ENCODE measurements around the gene IL12RB2. TPM values are rescaled to one million over a fixed set of nuclear protein-coding genes. Genes with fewer than 3 reads are reported as not detected.
"Not testable (repeated sequence)": the region's sequence is repeated elsewhere in the genome, so short reads cannot be mapped to it uniquely, and the experiment has no call there.

The IL12RB2 gene
- total RNA-seq, 1 experiment from 2014 or later, result not detected

- Histone ChIP-seq H3K36me3 (ENCODE audit: low read depth, low read length) (peaks cover 55% of the 10 kb centered on the region), H3K27ac (ENCODE audit: low read length) (no peak overlapping the region), H3K9me2 (replicated peaks; ENCODE audit: low read length) (no peaks in the 10 kb centered on the region), H3K4me1 (ENCODE audit: insufficient read depth, low read length) (no peaks in the 10 kb centered on the region), H3K9me3 (ENCODE audit: low read length) (no peaks in the 10 kb centered on the region), H4K20me1 (ENCODE audit: low read length) (peaks cover 14% of the 10 kb centered on the region), H3K79me2 (ENCODE audit: low read length) (peaks cover 16% of the 10 kb centered on the region; the same call in 1 of the 2 replicates), H3K4me3 (ENCODE audit: low read length) (no peak overlapping the region), H3K9ac (ENCODE audit: low read length) (no peak overlapping the region), H3F3A (ENCODE audit: low read length, unreplicated experiment) (no peaks in the 10 kb centered on the region), H3K4me2 (ENCODE audit: low read length) (no peak overlapping the region), H3K27me3 (ENCODE audit: low read length) (no peaks in the 10 kb centered on the region), H2AFZ (ENCODE audit: low read length) (no peak overlapping the region)
- BruUV-seq (replicated peaks), result no TSS peak
- no peak for DNase-seq
- TF ChIP-seq CTCF (conservative IDR thresholded peaks at IDR 0.05; ENCODE audit: low read depth, low read length) (no peak), EZH2phosphoT487 (IDR thresholded peaks at IDR 0.05; ENCODE audit: borderline replicate concordance, low read length) (no peak), EZH2 (IDR thresholded peaks at IDR 0.05; ENCODE audit: low read length, unreplicated experiment) (no peak)
- intact Hi-C loops (cut with micrococcal nuclease), result no loop called here
- ChIA-PET CTCF (no interaction called here), POLR2A (ENCODE audit: unreplicated experiment) (no interaction called here)
- no peak for ATAC-seq
Observed at GRCh38 chr1:67407498-67407897, 99.8 kb downstream of the IL12RB2 start.

- no peak overlapping the region for H3K9ac ChIP-seq (ENCODE audit: low read length)
- H3K4me3 ChIP-seq (ENCODE audit: low read length), result no peak overlapping the region
- H3K79me2 ChIP-seq (ENCODE audit: low read length), result peaks cover 16% of the 10 kb centered on the region; the same call in 1 of the 2 replicates
- no TSS peak for BruUV-seq (replicated peaks)
- H3K9me3 ChIP-seq (ENCODE audit: low read length), result no peaks in the 10 kb centered on the region
- H2AFZ ChIP-seq (ENCODE audit: low read length), result no peak overlapping the region
- ATAC-seq, result no peak
- intact Hi-C loops (cut with micrococcal nuclease), result no loop called here
- CTCF ChIA-PET, result no interaction called here
- H3F3A ChIP-seq (ENCODE audit: low read length, unreplicated experiment), result no peaks in the 10 kb centered on the region
- H3K36me3 ChIP-seq (ENCODE audit: low read depth, low read length), result peaks cover 59% of the 10 kb centered on the region
- no peak overlapping the region for H3K27ac ChIP-seq (ENCODE audit: low read length)
- TF ChIP-seq EZH2 (IDR thresholded peaks at IDR 0.05; ENCODE audit: low read length, unreplicated experiment) (no peak), EZH2phosphoT487 (IDR thresholded peaks at IDR 0.05; ENCODE audit: borderline replicate concordance, low read length) (no peak), CTCF (conservative IDR thresholded peaks at IDR 0.05; ENCODE audit: low read depth, low read length) (no peak)
- POLR2A ChIA-PET (ENCODE audit: unreplicated experiment), result no interaction called here
- peaks cover 14% of the 10 kb centered on the region for H4K20me1 ChIP-seq (ENCODE audit: low read length)
- no peak overlapping the region for H3K4me2 ChIP-seq (ENCODE audit: low read length)
- no peaks in the 10 kb centered on the region for H3K9me2 ChIP-seq (replicated peaks; ENCODE audit: low read length)
- no peaks in the 10 kb centered on the region for H3K4me1 ChIP-seq (ENCODE audit: insufficient read depth, low read length)
- H3K27me3 ChIP-seq (ENCODE audit: low read length), result no peaks in the 10 kb centered on the region
- no peak for DNase-seq
Observed at GRCh38 chr1:67408148-67408547, 100.5 kb downstream of the IL12RB2 start.

- H3F3A ChIP-seq (ENCODE audit: low read length, unreplicated experiment); H3K27ac ChIP-seq (ENCODE audit: low read length); H2AFZ ChIP-seq (ENCODE audit: low read length); H3K4me3 ChIP-seq (ENCODE audit: low read length); BruUV-seq (replicated peaks); H3K9me3 ChIP-seq (ENCODE audit: low read length); POLR2A ChIA-PET (ENCODE audit: unreplicated experiment); CTCF ChIA-PET; DNase-seq; H3K4me2 ChIP-seq (ENCODE audit: low read length); ATAC-seq; H3K9me2 ChIP-seq (replicated peaks; ENCODE audit: low read length); H3K9ac ChIP-seq (ENCODE audit: low read length); H3K4me1 ChIP-seq (ENCODE audit: insufficient read depth, low read length); intact Hi-C loops (cut with micrococcal nuclease); H3K27me3 ChIP-seq (ENCODE audit: low read length): not testable (repeated sequence)
- H3K79me2 ChIP-seq (ENCODE audit: low read length), result peaks cover 60% of the 10 kb centered on the region
- peaks cover 84% of the 10 kb centered on the region for H3K36me3 ChIP-seq (ENCODE audit: low read depth, low read length)
- H4K20me1 ChIP-seq (ENCODE audit: low read length), result peaks cover 48% of the 10 kb centered on the region
Observed at GRCh38 chr1:67413101-67413500, 105.4 kb downstream of the IL12RB2 start.
